HCT116 (cell line): ENCODE data around the gene RNU5B-1. TPM values are rescaled to one million over a fixed set of nuclear protein-coding genes. Genes with fewer than 3 reads are reported as not detected.
A peak's percentile ranks its signal among the peaks of the same experiment; 100 is the strongest.

Experiments used
- ATAC-seq: fragments of 200-7000 bp; cut with Tn5 transposase; 2 replicates; pipeline ENCODE4 v1.9.1; 2020; ENCODE audit warnings: mild to moderate bottlenecking, moderate library complexity
- BruUV-seq: library from RNA; stranded (reverse); fragments of 400-500 nt; replicated peaks from 2 replicates; lab custom pipeline; 2021; lab: Mats Ljungman, UMichigan
- CTCF ChIA-PET: fragments of 300-600 bp; sonication (Branson Sonifier 250); formaldehyde crosslinking; loops from one replicate; lab custom pipeline; 2021; ENCODE audit warnings: antibody characterized with exemption; lab: Charles Lee
- POLR2A ChIA-PET: fragments of 300-600, 350-600 bp; sonication (Branson Sonifier 250); formaldehyde crosslinking; loops from one replicate; lab custom pipeline; 2021; ENCODE audit warnings: antibody characterized with exemption; lab: Charles Lee
- RAD21 ChIA-PET, 2 experiments: fragments of 300-600 bp; sonication (Branson Sonifier 250); formaldehyde crosslinking; loops; one replicate each; lab custom pipeline; 2023; ENCODE audit warnings: low total read pairs in 2 of 2; ENCODE audit not compliant: uncharacterized antibody in 2 of 2, unreplicated experiment in 2 of 2, low non-redundant PET in 1 of 2; lab: Charles Lee
- DNase-seq: peaks from one replicate; pipeline ENCODE4 v3.0.0-alpha.2; 2010; ENCODE audit warnings: low read depth, low spot score
- H2AFZ ChIP-seq: fragments of 200-600 bp; shearing (Covaris generic), sonication (generic); 2 replicates; pipeline ENCODE4 v1.6.1; 2017; ENCODE audit warnings: low read depth, mixed run types, mixed read lengths, antibody characterized with exemption, low read length; ENCODE audit not compliant: poor library complexity, severe bottlenecking
- H3K27ac ChIP-seq: 2 replicates; pipeline ENCODE4 v1.5.1; 2012; ENCODE audit warnings: low read depth, low read length
- H3K27me3 ChIP-seq: fragments of 200-600 bp; sonication (generic); 2 replicates; pipeline ENCODE4 v1.6.1; 2016; ENCODE audit warnings: mixed run types, low read length, mixed read lengths; ENCODE audit not compliant: insufficient read depth
- H3K36me3 ChIP-seq, 2 experiments: fragments of 200-500 bp in 1 of 2; fragments of 200-600 bp in 1 of 2; sonication (Bioruptor generic) in 1 of 2; sonication (generic) in 1 of 2; 2 replicates each; pipeline versions ENCODE4 v1.5.1 to v1.6.1; 2014 to 2016; ENCODE audit warnings: low read length in 2 of 2, inconsistent platforms in 1 of 2, mixed read lengths in 1 of 2, mixed run types in 1 of 2; ENCODE audit not compliant: insufficient read depth in 2 of 2, control insufficient read depth in 1 of 2
- H3K4me1 ChIP-seq, 2 experiments: fragments of 200-600 bp in 1 of 2; sonication (generic) in 1 of 2; 2 replicates each; pipeline versions ENCODE4 v1.5.1 to v1.6.1; 2012 to 2017; ENCODE audit warnings: low read length in 2 of 2, inconsistent platforms in 1 of 2, mild to moderate bottlenecking in 1 of 2, mixed read lengths in 1 of 2, mixed run types in 1 of 2, moderate library complexity in 1 of 2; ENCODE audit not compliant: insufficient read depth in 2 of 2, control insufficient read depth in 1 of 2
- H3K4me2 ChIP-seq: fragments of 200-600 bp; sonication (generic); 2 replicates; pipeline ENCODE4 v1.6.1; 2017; ENCODE audit warnings: mixed run types, low read length, mixed read lengths
- H3K4me3 ChIP-seq, 2 experiments: fragments of 200-600 bp in 1 of 2; sonication (generic) in 1 of 2; replicated peaks in 1 of 2; 2 replicates each; pipeline ENCODE4 v1.5.1; 2011 to 2016; ENCODE audit warnings: low read length in 2 of 2, control low read depth in 1 of 2, low read depth in 1 of 2, mild to moderate bottlenecking in 1 of 2, mixed read lengths in 1 of 2, mixed run types in 1 of 2
- H3K79me2 ChIP-seq: fragments of 200-600 bp; sonication (generic); 2 replicates; pipeline ENCODE4 v1.6.1; 2017; ENCODE audit warnings: mild to moderate bottlenecking, mixed run types, low read length, moderate library complexity, mixed read lengths; ENCODE audit not compliant: insufficient read depth
- H3K9ac ChIP-seq: fragments of 200-600 bp; sonication (generic); 2 replicates; pipeline ENCODE4 v1.6.1; 2016; ENCODE audit warnings: low read length, mixed read lengths
- H3K9me2 ChIP-seq: fragments of 200-600 bp; sonication (generic), shearing (Covaris generic); 2 replicates; pipeline ENCODE4 v1.6.1; 2017; ENCODE audit warnings: mixed run types, mild to moderate bottlenecking, moderate library complexity; ENCODE audit not compliant: insufficient read depth
- H3K9me3 ChIP-seq, 2 experiments: fragments of 200-500 bp in 1 of 2; fragments of 200-600 bp in 1 of 2; sonication (Bioruptor generic) in 1 of 2; sonication (generic) in 1 of 2; 2 replicates each; pipeline ENCODE4 v1.6.1; 2014 to 2017; ENCODE audit warnings: low read length in 2 of 2, mixed read lengths in 2 of 2, inconsistent platforms in 1 of 2, low read depth in 1 of 2, mild to moderate bottlenecking in 1 of 2, mixed run types in 1 of 2, moderate library complexity in 1 of 2; ENCODE audit not compliant: control insufficient read depth in 1 of 2, insufficient read depth in 1 of 2
- H4K20me1 ChIP-seq: fragments of 200-600 bp; sonication (generic), shearing (Covaris generic); 2 replicates; pipeline ENCODE4 v1.6.1; 2017; ENCODE audit warnings: mixed run types, mild to moderate bottlenecking, moderate library complexity; ENCODE audit not compliant: insufficient read depth
- ATF3 ChIP-seq: IDR thresholded peaks from 2 replicates; pipeline ENCODE4 v1.6.1; 2012
- CEBPB ChIP-seq: IDR thresholded peaks from 2 replicates; pipeline ENCODE4 v1.6.1; 2012; ENCODE audit warnings: low read depth
- CTCF ChIP-seq, 3 experiments: fragments of 200-600 bp in 1 of 3; sonication (generic) in 1 of 3; IDR thresholded peaks in 2 of 3; conservative IDR thresholded peaks in 1 of 3; 2 replicates each; pipeline ENCODE4 v1.5.1; 2012 to 2017; ENCODE audit warnings: low read depth in 2 of 3, low read length in 2 of 3, antibody characterized with exemption in 1 of 3, borderline replicate concordance in 1 of 3, control low read depth in 1 of 3, mild to moderate bottlenecking in 1 of 3, mixed read lengths in 1 of 3, mixed run types in 1 of 3, moderate library complexity in 1 of 3; ENCODE audit not compliant: insufficient read depth in 1 of 3
- EGR1 ChIP-seq: IDR thresholded peaks from 2 replicates; pipeline ENCODE4 v1.6.1; 2012; ENCODE audit warnings: low read depth
- ELF1 ChIP-seq: IDR thresholded peaks from 2 replicates; pipeline ENCODE4 v1.6.1; 2012; ENCODE audit warnings: low read depth, borderline replicate concordance
- EZH2phosphoT487 ChIP-seq: fragments of 200-600 bp; IDR thresholded peaks from 2 replicates; pipeline ENCODE4 v1.6.1; 2018; ENCODE audit warnings: antibody characterized with exemption, borderline replicate concordance
- FOSL1 ChIP-seq: IDR thresholded peaks from 2 replicates; pipeline ENCODE4 v1.6.1; 2012; ENCODE audit warnings: low read depth
- JUND ChIP-seq: IDR thresholded peaks from 2 replicates; pipeline ENCODE4 v1.6.1; 2012
- POLR2A ChIP-seq: IDR thresholded peaks from 2 replicates; pipeline ENCODE4 v1.7.0; 2011; ENCODE audit warnings: borderline replicate concordance; ENCODE audit not compliant: insufficient read depth, insufficient read length; ENCODE audit errors: extremely low read depth
- RAD21 ChIP-seq: IDR thresholded peaks from 2 replicates; pipeline ENCODE4 v1.6.1; 2012; ENCODE audit warnings: low read depth, mild to moderate bottlenecking
- REST ChIP-seq: IDR thresholded peaks from 2 replicates; pipeline ENCODE4 v1.6.1; 2012; ENCODE audit warnings: low read depth
- SIN3A ChIP-seq: IDR thresholded peaks from 2 replicates; pipeline ENCODE4 v1.6.1; 2012; ENCODE audit warnings: low read depth
- SRF ChIP-seq: IDR thresholded peaks from 2 replicates; pipeline ENCODE4 v1.6.1; 2012; ENCODE audit warnings: low read depth
- TCF7L2 ChIP-seq: IDR thresholded peaks from 2 replicates; pipeline ENCODE4 v1.7.0; 2011; ENCODE audit warnings: borderline replicate concordance, inconsistent platforms; ENCODE audit not compliant: insufficient read depth, insufficient read length; ENCODE audit errors: extremely low read depth
- YY1 ChIP-seq: IDR thresholded peaks from 2 replicates; pipeline ENCODE4 v1.6.1; 2011; ENCODE audit warnings: low read length, low read depth, moderate library complexity, mild to moderate bottlenecking; ENCODE audit not compliant: insufficient replicate concordance; ENCODE audit errors: extremely low read depth
- ZBTB33 ChIP-seq: IDR thresholded peaks from 2 replicates; pipeline ENCODE4 v1.6.1; 2011; ENCODE audit warnings: mild to moderate bottlenecking, low read length, moderate library complexity; ENCODE audit not compliant: insufficient replicate concordance; ENCODE audit errors: extremely low read depth
- intact Hi-C: fragments of 100-400 bp; cut with micrococcal nuclease; formaldehyde crosslinking; loops from 2 replicates; pipeline ENCODE4 v1.10.0; 2022
- total RNA-seq: library from RNA; stranded (reverse); gene quantifications from one replicate; pipeline ENCODE4 v1.2.1, GENCODE V29; 2021; ENCODE audit not compliant: unreplicated experiment

Gene RNU5B-1
- total RNA-seq, 1 experiment from 2014 or later, result not detected

GRCh38 chr15:65318870-65319356, 14.4 kb downstream of the RNU5B-1 start:
- peak; percentile 99 for ATAC-seq
- POLR2A ChIA-PET, result interaction anchor here (0.6 to 4.1 kb wide), 4 partner anchors 9 to 80 kb away, joined by 4 to 27 read pairs (median 5); partner anchors contain the start of gene RNU5B-1
- no peaks in the 10 kb centered on the region for H3K36me3 ChIP-seq
- BruUV-seq, result no TSS peak
- TF ChIP-seq SIN3A, result no peak
- no peak for TF ChIP-seq POLR2A
- TF ChIP-seq SRF, result no peak
- no peak for TF ChIP-seq EZH2phosphoT487
- no peak for TF ChIP-seq JUND
- TF ChIP-seq ZBTB33, result no peak
- TF ChIP-seq TCF7L2, result no peak
- no peak for TF ChIP-seq FOSL1
- peak; percentile 77 to 96 (median 92) for TF ChIP-seq CTCF (IDR thresholded peaks at IDR 0.05 in 2 of 3, conservative IDR thresholded peaks at IDR 0.05 in 1 of 3; ENCODE audit: borderline replicate concordance in 1 of 3, insufficient read depth in 1 of 3, low read depth in 2 of 3, low read length in 2 of 3)
- peak; percentile 77 for TF ChIP-seq YY1
- TF ChIP-seq CEBPB, result no peak
- TF ChIP-seq ATF3, result no peak
- no peak for TF ChIP-seq REST
- peak; percentile 98 for TF ChIP-seq RAD21
- TF ChIP-seq EGR1, result no peak
- TF ChIP-seq ELF1, result no peak
- TF ChIP-seq, all 23 proteins: peak for 3
- H3K79me2 ChIP-seq, result no peaks in the 10 kb centered on the region
- ChIA-PET CTCF (interaction anchor here (1.0 to 4.0 kb wide), 3 partner anchors 14 to 82 kb away, joined by 4 to 39 read pairs (median 21); partner anchors contain the start of gene RNU5B-1), RAD21 (interaction anchor here (1.5 to 3.0 kb wide), 2 partner anchors 66 kb away, joined by 5 to 11 read pairs; no protein-coding TSS in a partner anchor)
- H3K4me2 ChIP-seq, result no peak overlapping the region
- H3K9me3 ChIP-seq, result no peaks in the 10 kb centered on the region
- H3K9me2 ChIP-seq, result no peaks in the 10 kb centered on the region
- intact Hi-C loops, result loop anchor here (1.0 to 10.0 kb wide), 3 partner anchors 66 to 516 kb away; no protein-coding TSS in a partner anchor
- peak overlapping the region; percentile 62 for H2AFZ ChIP-seq
- H3K4me1 ChIP-seq, result no peaks in the 10 kb centered on the region
- no peaks in the 10 kb centered on the region for H4K20me1 ChIP-seq
- DNase-seq, result peak; percentile 66
- no peak overlapping the region for H3K4me3 ChIP-seq
- H3K27me3 ChIP-seq, result no peaks in the 10 kb centered on the region
- H3K9ac ChIP-seq, result no peak overlapping the region
- H3K27ac ChIP-seq, result no peak overlapping the region
